CD4-positive, alpha-beta memory T cell (primary cell): ENCODE measurements around the gene TMEM151A. TPM values are rescaled to one million over a fixed set of nuclear protein-coding genes. Genes with fewer than 3 reads are reported as not detected.
"Not testable (repeated sequence)": the region's sequence is repeated elsewhere in the genome, so short reads cannot be mapped to it uniquely, and the experiment has no call there.

Source experiments
- CTCF ChIA-PET: fragments of 350-600 bp; sonication (Branson Sonifier 250); formaldehyde crosslinking; loops from one replicate; lab custom pipeline; 2021; ENCODE audit warnings: inconsistent platforms; ENCODE audit not compliant: partially characterized antibody; lab: Charles Lee
- POLR2A ChIA-PET: fragments of 350-600 bp; sonication (Branson Sonifier 250); formaldehyde crosslinking; loops from one replicate; lab custom pipeline; 2021; ENCODE audit not compliant: partially characterized antibody; lab: Charles Lee
- DNase-seq, 5 donors: peaks; one replicate each; pipeline versions ENCODE4 v3.0.0 to v3.0.0-alpha.2; 2020 to 2022; ENCODE audit warnings: mixed read lengths in 1 of 5
- H3K27ac ChIP-seq: one replicate; pipeline ENCODE4 v1.7.0; 2013; ENCODE audit warnings: low read depth, low read length
- H3K27me3 ChIP-seq: 2 replicates; pipeline ENCODE4 v1.7.0; 2013; ENCODE audit warnings: mild to moderate bottlenecking, low read length, moderate library complexity; ENCODE audit not compliant: insufficient read depth
- H3K36me3 ChIP-seq: 2 replicates; pipeline ENCODE4 v1.7.0; 2013; ENCODE audit warnings: mild to moderate bottlenecking, low read length, moderate library complexity; ENCODE audit not compliant: insufficient read depth
- H3K4me1 ChIP-seq: 2 replicates; pipeline ENCODE4 v1.7.0; 2013; ENCODE audit warnings: mild to moderate bottlenecking, low read length, moderate library complexity; ENCODE audit not compliant: insufficient read depth
- H3K4me3 ChIP-seq, 2 donors: one replicate each; pipeline ENCODE4 v1.7.0; 2013; ENCODE audit warnings: low read length in 2 of 2, mild to moderate bottlenecking in 1 of 2
- H3K9me3 ChIP-seq, 2 donors: one replicate each; pipeline ENCODE4 v1.7.0; 2013; ENCODE audit warnings: low read length in 2 of 2, control low read depth in 1 of 2; ENCODE audit not compliant: control insufficient read depth in 1 of 2
- H3K27ac Mint-ChIP-seq, 7 donors: one replicate each; pipeline ENCODE4 v1.8.0; 2020 to 2021; ENCODE audit warnings: mixed read lengths in 7 of 7, mild to moderate bottlenecking in 6 of 7, inconsistent platforms in 3 of 7, moderate library complexity in 3 of 7
- H3K27me3 Mint-ChIP-seq, 2 donors: one replicate each; pipeline ENCODE4 v1.8.0; 2020 to 2021; ENCODE audit warnings: mixed read lengths in 2 of 2
- H3K36me3 Mint-ChIP-seq, 2 donors: one replicate each; pipeline ENCODE4 v1.8.0; 2020 to 2021; ENCODE audit warnings: mixed read lengths in 2 of 2, inconsistent platforms in 1 of 2, mild to moderate bottlenecking in 1 of 2
- H3K4me1 Mint-ChIP-seq, 4 donors: one replicate each; pipeline ENCODE4 v1.8.0; 2020 to 2021; ENCODE audit warnings: mixed read lengths in 4 of 4, mild to moderate bottlenecking in 1 of 4
- H3K4me3 Mint-ChIP-seq, 8 donors: one replicate each; pipeline ENCODE4 v1.8.0; 2020 to 2021; ENCODE audit warnings: mixed read lengths in 8 of 8, mild to moderate bottlenecking in 7 of 8, moderate library complexity in 6 of 8, inconsistent platforms in 3 of 8
- H3K9me3 Mint-ChIP-seq, 8 donors: one replicate each; pipeline ENCODE4 v1.8.0; 2020 to 2021; ENCODE audit warnings: mixed read lengths in 8 of 8, mild to moderate bottlenecking in 5 of 8, inconsistent platforms in 3 of 8, moderate library complexity in 1 of 8
- intact Hi-C: fragments of 100-400 bp; cut with micrococcal nuclease; formaldehyde crosslinking; loops from one replicate; pipeline ENCODE4 v1.15.1; 2023
- polyA plus RNA-seq, 2 donors: library from polyadenylated mRNA; unstranded; fragments of 300-500 nt; fragmentation: Illumina TruSeq; gene quantifications; one replicate each; pipeline ENCODE4 v1.2.3, GENCODE V29; 2021
- total RNA-seq, 2 experiments: library from RNA; stranded (reverse); gene quantifications; one replicate each; pipeline ENCODE4 v1.2.3, GENCODE V29; 2021

TMEM151A gene
- total and polyA plus RNA-seq, 4 experiments from 2014 or later = not detected

DNA sequence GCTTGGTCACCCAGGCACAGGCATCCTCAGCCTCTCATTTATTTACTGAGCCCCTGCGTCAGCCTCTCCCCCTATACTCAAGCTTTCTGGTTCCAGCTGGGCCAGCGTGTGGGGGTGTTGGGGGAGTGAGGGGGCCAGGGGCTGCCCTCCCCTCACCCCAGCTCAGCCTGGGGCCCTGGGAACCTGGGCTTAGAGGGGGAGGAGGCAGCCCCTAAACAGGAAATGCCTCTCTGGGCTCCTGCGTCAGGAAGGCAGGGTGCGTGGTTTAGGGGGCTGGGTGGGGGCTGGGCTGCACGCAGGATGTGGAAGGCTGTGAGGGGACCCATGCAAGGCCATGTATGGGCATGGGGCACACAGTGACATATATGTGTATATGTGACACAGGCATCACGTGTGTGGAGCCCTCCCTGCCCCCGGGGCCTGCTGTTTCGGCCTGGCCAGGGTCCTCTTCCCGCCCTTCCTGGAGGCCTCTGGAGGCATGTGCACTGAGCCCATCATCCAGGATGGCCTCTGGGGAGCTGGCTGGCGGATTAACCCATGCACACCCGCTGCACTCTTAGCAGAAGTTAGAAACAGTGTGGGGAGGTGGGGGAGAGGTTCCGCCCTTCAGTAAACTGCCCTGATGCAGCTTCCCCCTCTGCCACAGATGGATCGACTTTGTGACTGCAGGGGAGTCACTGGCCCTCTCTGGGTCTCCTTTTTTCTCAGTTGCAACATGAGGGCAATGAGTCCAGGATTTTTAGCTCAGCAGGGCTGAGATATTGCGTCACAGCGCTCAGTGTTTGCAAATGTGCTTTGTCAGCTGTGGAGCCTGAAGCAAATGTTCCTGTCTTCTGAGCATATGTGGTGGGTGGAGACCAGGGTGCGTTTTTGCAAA lies 26.3 kb downstream of the TMEM151A start:
- peak overlapping the region in 3 of 8 donors; percentile 43 to 44 (median 43) for H3K4me3 Mint-ChIP-seq
- H3K27ac ChIP-seq = peak overlapping the region; percentile 10
- H3K27ac Mint-ChIP-seq = peak overlapping the region; percentile 48 to 94 (median 84)
- H3K36me3 Mint-ChIP-seq = no peaks in the 10 kb centered on the region
- CTCF ChIA-PET = interaction anchor here (0.8 to 1.4 kb wide), 2 partner anchors 12 to 68 kb away, joined by 3 to 4 read pairs; no protein-coding TSS in a partner anchor
- no peak overlapping the region for H3K4me3 ChIP-seq
- H3K27me3 ChIP-seq = no peaks in the 10 kb centered on the region
- POLR2A ChIA-PET = interaction anchor here (0.7 to 1.8 kb wide), 3 partner anchors 9 to 320 kb away, joined by 3 to 9 read pairs (median 4); partner anchors contain the start of genes MRPL11 and RBM4
- H3K27me3 Mint-ChIP-seq = peaks cover 2% of the 10 kb centered on the region in 2 donors
- H3K9me3 Mint-ChIP-seq = peaks cover 0 to 9% (median 3%) of the 10 kb centered on the region in 8 donors
- no peaks in the 10 kb centered on the region for H3K36me3 ChIP-seq
- H3K4me1 ChIP-seq = peaks cover 34% of the 10 kb centered on the region
- peak; percentile 40 to 63 (median 59) for DNase-seq
- intact Hi-C loops = no loop called here
- no peaks in the 10 kb centered on the region for H3K9me3 ChIP-seq
- peaks cover 11 to 39% (median 24%) of the 10 kb centered on the region in 4 donors for H3K4me1 Mint-ChIP-seq

DNA sequence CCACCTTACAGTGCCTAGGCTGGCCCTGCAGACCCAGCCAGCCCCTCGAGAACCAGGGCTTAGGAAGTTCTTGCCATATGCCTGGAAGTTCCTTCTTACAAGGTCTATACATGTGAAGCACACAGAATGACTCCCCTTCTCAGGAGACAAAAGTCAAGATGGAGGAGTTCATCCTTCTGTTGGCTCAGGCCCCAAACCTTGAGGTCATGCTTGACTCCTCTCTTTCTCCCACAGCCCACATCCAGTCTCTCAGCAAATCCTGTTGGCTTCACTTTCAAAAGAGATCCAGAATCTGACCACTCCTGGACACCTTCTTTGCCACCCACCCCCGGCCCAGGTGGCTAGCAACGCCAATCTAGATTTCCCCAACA lies 26.9 kb downstream of the TMEM151A start:
- Histone ChIP-seq H3K4me1 (peaks cover 28% of the 10 kb centered on the region), H3K27ac (peak overlapping the region; percentile 10), H3K36me3 (no peaks in the 10 kb centered on the region), H3K4me3 (no peak overlapping the region), H3K9me3 (no peaks in the 10 kb centered on the region), H3K27me3 (no peaks in the 10 kb centered on the region)
- Mint-ChIP-seq H3K27me3 (peaks cover 2% of the 10 kb centered on the region in 2 donors), H3K36me3 (no peaks in the 10 kb centered on the region), H3K27ac (peak overlapping the region in 6 of 7 donors; percentile 48 to 94 (median 78)), H3K9me3 (peaks cover 0 to 9% (median 3%) of the 10 kb centered on the region in 8 donors), H3K4me3 (peak overlapping the region in 3 of 8 donors; percentile 32 to 44 (median 43)), H3K4me1 (peaks cover 13 to 38% (median 23%) of the 10 kb centered on the region in 4 donors)
- ChIA-PET POLR2A (interaction anchor here (1.8 kb wide), 1 partner anchor 8 kb away, joined by 9 read pairs; no protein-coding TSS in a partner anchor), CTCF (no interaction called here)
- intact Hi-C loops = no loop called here
- no peak for DNase-seq

DNA sequence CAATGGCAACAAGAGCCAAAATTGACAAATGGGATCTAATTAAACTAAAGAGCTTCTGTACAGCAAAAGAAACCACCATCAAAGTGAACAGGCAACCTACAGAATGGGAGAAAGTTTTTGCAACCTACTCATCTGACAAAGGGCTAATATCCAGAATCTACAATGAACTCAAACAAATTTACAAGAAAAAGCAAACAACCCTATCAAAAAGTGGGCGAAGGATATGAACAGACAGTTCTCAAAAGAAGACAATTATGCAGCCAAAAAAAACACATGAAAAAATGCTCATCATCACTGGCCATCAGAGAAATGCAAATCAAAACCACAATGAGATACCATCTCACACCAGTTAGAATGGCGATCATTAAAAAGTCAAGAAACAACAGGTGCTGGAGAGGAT lies 28.6 kb downstream of the TMEM151A start:
- H3K9me3 Mint-ChIP-seq, H3K27ac ChIP-seq, DNase-seq, H3K4me3 Mint-ChIP-seq, H3K27me3 Mint-ChIP-seq, CTCF ChIA-PET, H3K27me3 ChIP-seq, intact Hi-C loops, H3K36me3 ChIP-seq, H3K36me3 Mint-ChIP-seq, H3K9me3 ChIP-seq, H3K27ac Mint-ChIP-seq, H3K4me3 ChIP-seq, POLR2A ChIA-PET: not testable (repeated sequence)
- H3K4me1 Mint-ChIP-seq = peaks cover 13 to 30% (median 21%) of the 10 kb centered on the region in 4 donors
- H3K4me1 ChIP-seq = peaks cover 21% of the 10 kb centered on the region

DNA sequence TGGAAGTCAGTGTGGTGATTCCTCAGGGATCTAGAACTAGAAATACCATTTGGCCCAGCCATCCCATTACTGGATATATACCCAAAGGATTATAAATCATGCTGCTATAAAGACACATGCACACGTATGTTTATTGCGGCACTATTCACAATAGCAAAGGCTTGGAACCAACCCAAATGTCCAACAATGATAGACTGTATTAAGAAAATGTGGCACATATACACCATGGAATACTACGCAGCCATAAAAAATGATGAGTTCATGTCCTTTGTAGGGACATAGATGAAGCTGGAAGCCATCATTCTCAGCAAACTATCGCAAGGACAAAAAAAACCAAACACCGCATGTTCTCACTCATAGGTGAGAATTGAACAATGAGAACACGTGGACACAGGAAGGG lies 29.1 kb downstream of the TMEM151A start:
- H3K36me3 Mint-ChIP-seq, H3K4me3 ChIP-seq, H3K36me3 ChIP-seq, H3K9me3 Mint-ChIP-seq, POLR2A ChIA-PET, intact Hi-C loops, H3K27ac ChIP-seq, DNase-seq, H3K9me3 ChIP-seq, H3K27ac Mint-ChIP-seq, H3K27me3 ChIP-seq, H3K27me3 Mint-ChIP-seq, CTCF ChIA-PET, H3K4me3 Mint-ChIP-seq: not testable (repeated sequence)
- H3K4me1 ChIP-seq = peaks cover 22% of the 10 kb centered on the region
- peaks cover 13 to 30% (median 22%) of the 10 kb centered on the region in 4 donors for H3K4me1 Mint-ChIP-seq

DNA sequence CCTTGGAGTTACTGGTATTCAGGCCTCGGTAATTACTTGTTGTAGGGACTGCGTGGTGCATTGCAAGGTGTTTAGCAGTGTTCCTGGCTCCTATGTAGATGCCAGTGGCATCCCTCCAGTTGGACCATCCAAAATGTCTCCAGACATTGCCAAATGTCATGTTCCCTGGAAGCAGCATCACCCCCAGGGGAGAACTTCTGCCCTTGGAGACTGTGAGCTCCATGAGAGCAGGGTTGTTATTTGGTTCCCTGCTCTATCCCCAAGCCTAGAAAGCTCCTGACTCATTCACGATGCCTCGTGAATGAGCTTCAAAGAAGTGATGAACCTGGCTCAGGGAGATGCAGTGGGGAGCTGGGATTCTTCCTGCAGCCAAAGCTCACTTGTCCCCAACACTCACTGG lies 29.9 kb downstream of the TMEM151A start:
- H3K4me1 ChIP-seq = peaks cover 28% of the 10 kb centered on the region
- H3K27ac ChIP-seq = no peak overlapping the region
- H3K4me3 Mint-ChIP-seq = no peak overlapping the region
- no peak overlapping the region for H3K4me3 ChIP-seq
- DNase-seq = no peak
- CTCF ChIA-PET = interaction anchor here (1.7 kb wide), 1 partner anchor 9 kb away, joined by 16 read pairs; no protein-coding TSS in a partner anchor
- H3K36me3 ChIP-seq = no peaks in the 10 kb centered on the region
- peaks cover 16 to 34% (median 26%) of the 10 kb centered on the region in 4 donors for H3K4me1 Mint-ChIP-seq
- H3K27ac Mint-ChIP-seq = no peak overlapping the region
- peaks cover 0 to 9% (median 3%) of the 10 kb centered on the region in 8 donors for H3K9me3 Mint-ChIP-seq
- H3K27me3 ChIP-seq = no peaks in the 10 kb centered on the region
- H3K27me3 Mint-ChIP-seq = peaks cover 0 to 2% of the 10 kb centered on the region in 2 donors
- intact Hi-C loops = no loop called here
- POLR2A ChIA-PET = interaction anchor here (1.5 kb wide), 1 partner anchor 9 kb away, joined by 4 read pairs; no protein-coding TSS in a partner anchor
- no peaks in the 10 kb centered on the region for H3K36me3 Mint-ChIP-seq
- H3K9me3 ChIP-seq = no peaks in the 10 kb centered on the region

DNA sequence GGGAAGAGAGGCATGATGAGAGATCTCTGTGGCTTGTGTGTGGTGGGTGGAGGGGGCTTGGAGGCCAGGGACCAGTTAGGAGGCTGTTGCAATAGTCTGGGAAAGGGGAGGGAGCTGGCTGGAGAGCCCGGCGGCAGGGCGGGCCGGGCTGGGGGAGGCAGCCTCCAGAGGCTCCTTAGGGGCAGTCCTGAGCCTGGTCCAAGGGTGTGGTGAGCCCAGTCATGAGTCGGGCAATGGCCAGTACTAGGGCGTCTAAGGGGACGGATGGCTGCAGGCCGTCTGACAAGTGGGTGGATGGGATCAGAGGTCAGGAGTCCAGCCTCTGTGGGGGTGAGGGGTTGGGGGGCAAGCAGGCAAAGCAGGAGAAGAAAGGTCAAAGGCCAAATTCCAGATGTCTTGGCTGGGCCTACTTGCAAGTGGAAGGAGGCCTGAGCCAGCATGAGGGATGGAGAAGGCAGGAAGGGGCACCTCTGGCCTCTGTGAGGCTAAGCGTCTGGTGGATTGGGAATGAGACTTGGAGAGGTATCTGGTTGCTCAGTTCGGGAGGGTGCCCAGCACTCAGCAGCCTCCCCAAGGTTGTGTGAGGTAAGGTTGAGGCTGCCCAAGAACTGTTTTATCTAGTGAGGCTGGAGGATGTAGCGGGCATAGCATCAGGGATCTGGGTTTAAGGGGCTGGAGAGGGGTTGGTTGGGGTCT lies 31.2 kb downstream of the TMEM151A start:
- ChIA-PET CTCF (interaction anchor here (1.7 kb wide), 1 partner anchor 11 kb away, joined by 16 read pairs; no protein-coding TSS in a partner anchor), POLR2A (interaction anchor here (1.5 kb wide), 1 partner anchor 10 kb away, joined by 4 read pairs; no protein-coding TSS in a partner anchor)
- Histone ChIP-seq H3K27me3 (no peaks in the 10 kb centered on the region), H3K4me1 (peaks cover 35% of the 10 kb centered on the region), H3K4me3 (no peak overlapping the region), H3K9me3 (no peaks in the 10 kb centered on the region), H3K27ac (no peak overlapping the region), H3K36me3 (no peaks in the 10 kb centered on the region)
- H3K27me3 Mint-ChIP-seq = no peaks in the 10 kb centered on the region
- peak overlapping the region in 1 of 7 donors; percentile 4 for H3K27ac Mint-ChIP-seq
- H3K4me1 Mint-ChIP-seq = peaks cover 18 to 39% (median 27%) of the 10 kb centered on the region in 4 donors
- no peak overlapping the region for H3K4me3 Mint-ChIP-seq
- intact Hi-C loops = no loop called here
- H3K36me3 Mint-ChIP-seq = no peaks in the 10 kb centered on the region
- DNase-seq = no peak
- peaks cover 0 to 9% (median 3%) of the 10 kb centered on the region in 8 donors for H3K9me3 Mint-ChIP-seq
